Loucy (cell line): Measurements from ENCODE around the gene SDE2.

ENCODE experiments used
- H2AFZ ChIP-seq: fragments of 200-600 bp; sonication (generic); 2 replicates; pipeline ENCODE4 v1.6.0; 2016; ENCODE audit warnings: antibody characterized with exemption, mild to moderate bottlenecking, low read length, moderate library complexity
- H3F3A ChIP-seq: fragments of 200-600 bp; 2 replicates; pipeline ENCODE4 v1.6.0; 2016; ENCODE audit warnings: antibody characterized with exemption, low read depth, mild to moderate bottlenecking
- H3K27me3 ChIP-seq: fragments of 200-600 bp; sonication (generic); 2 replicates; pipeline ENCODE4 v1.6.1; 2014; ENCODE audit warnings: low read length, mild to moderate bottlenecking; ENCODE audit not compliant: insufficient read depth, poor library complexity, severe bottlenecking
- H3K36me3 ChIP-seq: fragments of 200-600 bp; sonication (generic); 2 replicates; pipeline ENCODE4 v1.6.1; 2016; ENCODE audit warnings: low read length; ENCODE audit not compliant: insufficient read depth
- H3K4me1 ChIP-seq: fragments of 200-600 bp; sonication (generic); 2 replicates; pipeline ENCODE4 v1.5.1; 2014; ENCODE audit warnings: low read length, mild to moderate bottlenecking; ENCODE audit not compliant: insufficient read depth, poor library complexity, severe bottlenecking
- H3K4me2 ChIP-seq: fragments of 200-600 bp; sonication (generic); 2 replicates; pipeline ENCODE4 v1.6.0; 2014; ENCODE audit warnings: antibody characterized with exemption, low read length, low read depth, mild to moderate bottlenecking; ENCODE audit not compliant: poor library complexity, severe bottlenecking
- H3K4me3 ChIP-seq: fragments of 200-600 bp; sonication (generic); 2 replicates; pipeline ENCODE4 v1.5.1; 2014; ENCODE audit warnings: low read length, mild to moderate bottlenecking, mixed read lengths; ENCODE audit not compliant: poor library complexity, severe bottlenecking
- H3K79me2 ChIP-seq: fragments of 200-600 bp; sonication (generic); 2 replicates; pipeline ENCODE4 v1.6.1; 2014; ENCODE audit warnings: low read length; ENCODE audit not compliant: insufficient read depth
- H3K9ac ChIP-seq: fragments of 200-600 bp; sonication (generic); 2 replicates; pipeline ENCODE4 v1.6.0; 2014; ENCODE audit warnings: mild to moderate bottlenecking, low read depth, low read length, moderate library complexity; ENCODE audit not compliant: poor library complexity, severe bottlenecking
- H3K9me2 ChIP-seq: fragments of 200-600 bp; sonication (generic); replicated peaks from 2 replicates; pipeline ENCODE4 v1.6.1; 2016; ENCODE audit warnings: low read depth, low read length, mixed read lengths
- H3K9me3 ChIP-seq: fragments of 200-600 bp; sonication (generic); 2 replicates; pipeline ENCODE4 v1.6.1; 2014; ENCODE audit warnings: mild to moderate bottlenecking, antibody characterized with exemption, low read length, low read depth; ENCODE audit not compliant: insufficient read depth
- H4K20me1 ChIP-seq: fragments of 200-600 bp; sonication (generic); 2 replicates; pipeline ENCODE4 v1.6.0; 2014; ENCODE audit warnings: antibody characterized with exemption, low read length, mild to moderate bottlenecking; ENCODE audit not compliant: insufficient read depth, poor library complexity, severe bottlenecking
- CTCF ChIP-seq: fragments of 200-600 bp; sonication (generic); conservative IDR thresholded peaks from 2 replicates; pipeline ENCODE4 v1.5.1; 2014; ENCODE audit warnings: mild to moderate bottlenecking, antibody characterized with exemption, low read length
- EZH2phosphoT487 ChIP-seq: fragments of 200-600 bp; IDR thresholded peaks from 2 replicates; pipeline ENCODE4 v1.6.1; 2018; ENCODE audit warnings: antibody characterized with exemption, mild to moderate bottlenecking, moderate library complexity, borderline replicate concordance

SDE2 gene

GRCh38 chr1:225965231-225965630 is 33.9 kb downstream of the SDE2 start:
- H3K9me2 ChIP-seq, result no peaks in the 10 kb centered on the region
- TF ChIP-seq CTCF, result no peak
- TF ChIP-seq EZH2phosphoT487, result no peak
- no peaks in the 10 kb centered on the region for H3K79me2 ChIP-seq
- no peaks in the 10 kb centered on the region for H3K9me3 ChIP-seq
- no peaks in the 10 kb centered on the region for H3K36me3 ChIP-seq
- no peak overlapping the region for H3K4me2 ChIP-seq
- no peak overlapping the region for H2AFZ ChIP-seq
- no peaks in the 10 kb centered on the region for H3K27me3 ChIP-seq
- no peaks in the 10 kb centered on the region for H3F3A ChIP-seq
- H3K4me1 ChIP-seq, result no peaks in the 10 kb centered on the region
- no peaks in the 10 kb centered on the region for H4K20me1 ChIP-seq
- H3K9ac ChIP-seq, result no peak overlapping the region
- no peak overlapping the region for H3K4me3 ChIP-seq

- Histone ChIP-seq H3K4me1 (no peaks in the 10 kb centered on the region), H2AFZ (no peak overlapping the region), H3K36me3 (no peaks in the 10 kb centered on the region), H3K4me2 (no peak overlapping the region), H3K9me2 (no peaks in the 10 kb centered on the region), H4K20me1 (no peaks in the 10 kb centered on the region), H3K9me3 (no peaks in the 10 kb centered on the region), H3F3A (no peaks in the 10 kb centered on the region), H3K27me3 (no peaks in the 10 kb centered on the region), H3K9ac (no peak overlapping the region), H3K79me2 (no peaks in the 10 kb centered on the region), H3K4me3 (no peak overlapping the region)
- TF ChIP-seq CTCF, result no peak
- no peak for TF ChIP-seq EZH2phosphoT487
Observed at GRCh38 chr1:225963735-225964530, 35.2 kb downstream of the SDE2 start.

GRCh38 chr1:225962440-225962975 is 36.6 kb downstream of the SDE2 start:
- no peak for TF ChIP-seq EZH2phosphoT487
- peak; percentile 94 for TF ChIP-seq CTCF
- peak overlapping the region; percentile 46; the same call in 1 of the 2 replicates for H2AFZ ChIP-seq

More at GRCh38 chr1:225962440-225962975, 36.6 kb downstream of the SDE2 start:
- Histone ChIP-seq H3K4me3 (no peak overlapping the region), H3K9ac (no peak overlapping the region), H3F3A (no peaks in the 10 kb centered on the region), H3K4me1 (no peaks in the 10 kb centered on the region), H3K79me2 (no peaks in the 10 kb centered on the region), H3K36me3 (no peaks in the 10 kb centered on the region), H3K27me3 (no peaks in the 10 kb centered on the region), H3K9me2 (no peaks in the 10 kb centered on the region), H4K20me1 (no peaks in the 10 kb centered on the region), H3K4me2 (no peak overlapping the region), H3K9me3 (no peaks in the 10 kb centered on the region)
